22Rv1 (cell line): ENCODE results near the gene OPTC.

Experiments used
- CTCF ChIP-seq: fragments of 450-650 bp; IDR thresholded peaks from 2 replicates; pipeline ENCODE4 v1.5.1; 2017; ENCODE audit warnings: mild to moderate bottlenecking
- ZFX ChIP-seq: fragments of 450-650 bp; IDR thresholded peaks from 2 replicates; pipeline ENCODE4 v1.6.1; 2017; ENCODE audit warnings: antibody characterized with exemption, borderline replicate concordance

GRCh38 chr1:203481196-203481595 is 12.8 kb upstream of the OPTC start:
- no peak for TF ChIP-seq CTCF
- TF ChIP-seq ZFX, result no peak
